ENCODE results near the gene DUSP21. TPM values are rescaled to one million over a fixed set of nuclear protein-coding genes. Genes with fewer than 3 reads are reported as not detected.

The DUSP21 gene
- polyA plus RNA-seq, 1 of the 3 experiments (the other 2 are of a cell fraction): not detected

- Histone ChIP-seq H3K9me2 (no peaks in the 10 kb centered on the region), H3K4me2 (no peak overlapping the region), H3K4me3 (ENCODE audit: low read depth in 2 of 2, low read length in 1 of 2) (no peak overlapping the region), H3K36me3 (replicated peaks in 1 of 2; ENCODE audit: control insufficient read depth in 1 of 2, insufficient read depth in 2 of 2, low read length in 1 of 2) (no peaks in the 10 kb centered on the region), H2AFZ (ENCODE audit: low read depth) (no peak overlapping the region), H3K9me3 (no peaks in the 10 kb centered on the region), H3K79me2 (ENCODE audit: insufficient read depth) (no peaks in the 10 kb centered on the region), H3K9ac (no peak overlapping the region), H4K20me1 (ENCODE audit: insufficient read depth) (no peaks in the 10 kb centered on the region), H3K4me1 (ENCODE audit: control insufficient read depth in 1 of 2, insufficient read depth in 2 of 2, low read depth in 1 of 2, low read length in 1 of 2) (no peaks in the 10 kb centered on the region), H3F3A (replicated peaks; ENCODE audit: insufficient read depth) (no peaks in the 10 kb centered on the region), H3K27ac (ENCODE audit: low read depth in 2 of 2, low read length in 1 of 2) (no peak overlapping the region), H3K27me3 (ENCODE audit: insufficient read depth) (no peaks in the 10 kb centered on the region; the same call in 1 of the 2 replicates)
- ChIA-PET POLR2A (no interaction called here), CTCF (no interaction called here)
- no peak for TF ChIP-seq YY1 (IDR thresholded peaks at IDR 0.05; ENCODE audit: low read depth)
- TF ChIP-seq FOSL2 (IDR thresholded peaks at IDR 0.05; ENCODE audit: borderline replicate concordance, low read depth): no peak
- no peak for TF ChIP-seq MEF2A (IDR thresholded peaks at IDR 0.05; ENCODE audit: borderline replicate concordance, low read depth)
- TF ChIP-seq TCF12 (IDR thresholded peaks at IDR 0.05): no peak
- no peak for TF ChIP-seq CTCF (IDR thresholded peaks at IDR 0.05)
- TF ChIP-seq JUND (IDR thresholded peaks at IDR 0.05): no peak
- TF ChIP-seq FOXJ3 (CRISPR knock-in tag; IDR thresholded peaks at IDR 0.05): no peak
- TF ChIP-seq RAD21 (IDR thresholded peaks at IDR 0.05; ENCODE audit: low read length): no peak
- TF ChIP-seq EP300 (IDR thresholded peaks at IDR 0.05; ENCODE audit: borderline replicate concordance in 1 of 2, low read depth in 1 of 2, low read length in 1 of 2): no peak
- TF ChIP-seq MAX (IDR thresholded peaks at IDR 0.05; ENCODE audit: low read depth): no peak
- TF ChIP-seq POLR2AphosphoS5 (IDR thresholded peaks at IDR 0.05; ENCODE audit: low read depth, low read length): no peak
- TF ChIP-seq TAF1 (IDR thresholded peaks at IDR 0.05; ENCODE audit: borderline replicate concordance, low read depth, low read length): no peak
- WGBS (ENCODE audit: low lambda C conversion rate): 64% methylated on average over 2 of the region's 2 CpGs
- DNase-seq: no peak
Measured at GRCh38 chrX:44802613-44803012, 41.2 kb upstream of the DUSP21 start.

- Histone ChIP-seq H3K79me2 (ENCODE audit: insufficient read depth) (no peaks in the 10 kb centered on the region), H3K9me2 (no peaks in the 10 kb centered on the region), H3K4me3 (ENCODE audit: low read depth in 2 of 2, low read length in 1 of 2) (no peak overlapping the region), H3K27ac (ENCODE audit: low read depth in 2 of 2, low read length in 1 of 2) (no peak overlapping the region), H3K9ac (no peak overlapping the region), H3K4me1 (ENCODE audit: control insufficient read depth in 1 of 2, insufficient read depth in 2 of 2, low read depth in 1 of 2, low read length in 1 of 2) (no peaks in the 10 kb centered on the region), H3K9me3 (no peaks in the 10 kb centered on the region), H2AFZ (ENCODE audit: low read depth) (no peak overlapping the region), H3K27me3 (ENCODE audit: insufficient read depth) (0 out of 2 replicates have a peak, but pooled peaks cover 5% of the 10 kb centered on the region), H4K20me1 (ENCODE audit: insufficient read depth) (no peaks in the 10 kb centered on the region), H3K36me3 (replicated peaks in 1 of 2; ENCODE audit: control insufficient read depth in 1 of 2, insufficient read depth in 2 of 2, low read length in 1 of 2) (no peaks in the 10 kb centered on the region), H3F3A (replicated peaks; ENCODE audit: insufficient read depth) (no peaks in the 10 kb centered on the region), H3K4me2 (no peak overlapping the region)
- no peak for TF ChIP-seq USF1 (IDR thresholded peaks at IDR 0.05; ENCODE audit: borderline replicate concordance, low read depth)
- no peak for TF ChIP-seq RFX5 (IDR thresholded peaks at IDR 0.05; ENCODE audit: low read length)
- TF ChIP-seq TAF1 (IDR thresholded peaks at IDR 0.05; ENCODE audit: borderline replicate concordance, low read depth, low read length): no peak
- no peak for TF ChIP-seq TEAD4 (IDR thresholded peaks at IDR 0.05; ENCODE audit: borderline replicate concordance, insufficient read depth)
- TF ChIP-seq EP300 (IDR thresholded peaks at IDR 0.05; ENCODE audit: borderline replicate concordance in 1 of 2, low read depth in 1 of 2, low read length in 1 of 2): no peak
- no peak for TF ChIP-seq FOXM1 (IDR thresholded peaks at IDR 0.05; ENCODE audit: low read depth)
- no peak for TF ChIP-seq GATA2 (CRISPR knock-in tag; IDR thresholded peaks at IDR 0.05)
- CTCF ChIA-PET: no interaction called here
- DNase-seq: no peak
- POLR2A ChIA-PET: no interaction called here
Measured at GRCh38 chrX:44815681-44816080, 28.1 kb upstream of the DUSP21 start.

Data from SK-N-SH (cell line).